Testis (tissue), 3 donors: Measurements from ENCODE around the gene KCNG2. TPM values are rescaled to one million over a fixed set of nuclear protein-coding genes. Genes with fewer than 3 reads are reported as not detected.

ENCODE experiments used
- DNase-seq: peaks from one replicate; pipeline ENCODE4 v3.0.0-alpha.2; 2019
- H3K27ac ChIP-seq, 2 donors: fragments of 200-600 bp; sonication (generic); one replicate each; pipeline ENCODE4 v1.5.1; 2019
- H3K27me3 ChIP-seq: fragments of 200-600 bp; sonication (generic); one replicate; pipeline ENCODE4 v1.5.1; 2019
- H3K36me3 ChIP-seq: fragments of 200-600 bp; sonication (generic); one replicate; pipeline ENCODE4 v1.5.1; 2017; ENCODE audit warnings: low read depth; ENCODE audit errors: missing control alignments
- H3K4me1 ChIP-seq: fragments of 200-600 bp; sonication (generic); one replicate; pipeline ENCODE4 v1.5.1; 2019
- H3K4me3 ChIP-seq, 2 donors: fragments of 200-600 bp; sonication (generic); one replicate each; pipeline ENCODE4 v1.5.1; 2017 to 2019
- H3K9me3 ChIP-seq: fragments of 200-600 bp; sonication (generic); one replicate; pipeline ENCODE4 v1.5.1; 2017
- CTCF ChIP-seq, 3 experiments: fragments of 450-650 bp in 2 of 3; fragments of 200-600 bp in 1 of 3; sonication (generic) in 1 of 3; IDR thresholded peaks; one replicate each; pipeline ENCODE4 v1.5.1; 2016 to 2019; ENCODE audit warnings: antibody characterized with exemption in 3 of 3, mild to moderate bottlenecking in 2 of 3, moderate library complexity in 1 of 3
- POLR2A ChIP-seq: fragments of 450-650 bp; IDR thresholded peaks from one replicate; pipeline ENCODE4 v1.6.1; 2017; ENCODE audit warnings: antibody characterized with exemption, mild to moderate bottlenecking, moderate library complexity
- WGBS, 2 donors: methylation state at CpG; one replicate each; pipeline ENCODE4 v1.1.5; 2018; 5-methylcytosine and 5-hydroxymethylcytosine counted together
- intact Hi-C: fragments of 100-400 bp; cut with DNase I; formaldehyde crosslinking; loops from one replicate; pipeline ENCODE4 v1.15.1; 2023; ENCODE audit warnings: low total_unique reads
- polyA plus RNA-seq: library from polyadenylated mRNA; stranded (reverse); fragments of 350-450 nt; fragmentation: Illumina TruSeq; extraction: RNeasy Lipid Tissue Mini Kit (QIAGEN cat#74804); gene quantifications from one replicate; pipeline ENCODE4 v1.2.3, GENCODE V29; 2014; ENCODE audit warnings: low read depth, low replicate concordance; ENCODE audit not compliant: insufficient read depth
- total RNA-seq, 2 donors: library from RNA; depleted of rRNA; stranded (reverse); fragments of >200 nt; gene quantifications; one replicate each; pipeline ENCODE4 v1.2.3, GENCODE V29; 2016

KCNG2 gene
- total and polyA plus RNA-seq, 3 donors from 2014 or later, result 0.50 to 7.6 (median 7.2) TPM

GRCh38 chr18:79798999-79799370, 1.2 kb downstream of the KCNG2 start:
- H3K4me1 ChIP-seq, result peaks cover 3% of the 10 kb centered on the region
- TF ChIP-seq POLR2A (no peak), CTCF (IDR thresholded peaks at IDR 0.05) (no peak)
- WGBS, 2 donors, result 2 to 4% methylated on average over 7 to 14 of the region's 14 CpGs
- H3K27me3 ChIP-seq, result no peaks in the 10 kb centered on the region
- H3K36me3 ChIP-seq, result no peaks in the 10 kb centered on the region
- no peak for DNase-seq
- peak overlapping the region in 1 of 2 donors; percentile 29 for H3K4me3 ChIP-seq
- intact Hi-C loops, result no loop called here
- no peak overlapping the region for H3K27ac ChIP-seq
- H3K9me3 ChIP-seq, result no peaks in the 10 kb centered on the region

GRCh38 chr18:79799619-79800370, 2.1 kb downstream of the KCNG2 start:
- Histone ChIP-seq H3K9me3 (no peaks in the 10 kb centered on the region), H3K27me3 (no peaks in the 10 kb centered on the region), H3K36me3 (no peaks in the 10 kb centered on the region), H3K4me1 (peaks cover 3% of the 10 kb centered on the region), H3K27ac (no peak overlapping the region), H3K4me3 (no peak overlapping the region)
- WGBS, 2 donors, result 53 to 55% methylated on average over 29 to 30 of the region's 30 CpGs
- TF ChIP-seq CTCF (IDR thresholded peaks at IDR 0.05) (no peak), POLR2A (no peak)
- DNase-seq, result no peak
- intact Hi-C loops, result no loop called here

DNA sequence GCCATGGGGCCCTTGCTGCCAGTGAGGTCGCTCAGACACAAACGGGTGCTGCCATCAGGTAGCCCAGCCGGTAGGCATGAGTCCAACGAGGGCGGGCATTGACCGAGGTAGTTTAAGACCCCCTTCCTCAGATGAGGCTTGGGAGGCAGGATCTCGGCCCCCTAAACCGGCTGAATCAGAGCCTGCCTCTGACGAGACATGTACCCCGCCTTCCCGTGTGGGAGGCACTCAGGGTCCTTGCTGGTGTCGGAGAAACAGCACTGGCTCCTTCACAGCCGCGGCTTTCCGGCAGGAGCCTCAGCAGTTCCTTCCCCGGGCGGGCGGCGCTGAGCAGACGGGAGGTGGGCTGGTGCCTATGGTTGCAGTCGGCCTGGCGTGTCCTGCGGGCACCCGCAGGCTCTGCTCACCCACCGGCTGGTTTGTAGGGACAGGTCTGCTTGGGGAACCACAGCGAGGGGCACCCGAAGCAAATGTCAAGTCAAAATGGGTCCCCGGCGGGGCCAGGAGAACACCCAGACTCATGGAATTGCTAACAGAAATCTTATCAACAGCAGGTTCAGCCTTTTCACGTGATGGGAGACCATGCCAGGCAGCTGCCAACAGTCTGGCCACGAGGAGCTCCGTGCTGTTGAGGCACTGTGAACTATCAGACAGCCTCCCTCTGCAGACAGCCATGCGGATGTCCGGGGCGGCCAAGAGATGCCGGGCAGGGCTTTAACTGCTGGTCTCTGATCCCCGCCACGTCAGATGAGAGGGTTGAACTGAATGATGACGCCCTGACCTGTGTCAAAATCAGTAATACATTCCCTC, 2.8 kb downstream of the KCNG2 start:
- H3K4me1 ChIP-seq, result peaks cover 3% of the 10 kb centered on the region
- H3K9me3 ChIP-seq, result no peaks in the 10 kb centered on the region
- H3K27me3 ChIP-seq, result no peaks in the 10 kb centered on the region
- H3K36me3 ChIP-seq, result no peaks in the 10 kb centered on the region
- 81 to 89% methylated on average over 15 to 39 of the region's 39 CpGs for WGBS, 2 donors
- H3K4me3 ChIP-seq, result no peak overlapping the region
- TF ChIP-seq CTCF (IDR thresholded peaks at IDR 0.05) (no peak), POLR2A (no peak)
- no peak overlapping the region for H3K27ac ChIP-seq
- intact Hi-C loops, result no loop called here
- no peak for DNase-seq

GRCh38 chr18:79801217-79801616, 3.5 kb downstream of the KCNG2 start:
- Histone ChIP-seq H3K9me3 (no peaks in the 10 kb centered on the region), H3K36me3 (no peaks in the 10 kb centered on the region), H3K4me1 (peaks cover 3% of the 10 kb centered on the region), H3K27ac (no peak overlapping the region), H3K4me3 (no peak overlapping the region), H3K27me3 (no peaks in the 10 kb centered on the region)
- 92% methylated on average over 12 to 13 of the region's 13 CpGs for WGBS, 2 donors
- DNase-seq, result no peak
- no peak for TF ChIP-seq CTCF (IDR thresholded peaks at IDR 0.05)
- TF ChIP-seq POLR2A, result no peak
- intact Hi-C loops, result no loop called here
